Measurements from ENCODE around the gene NPC2.

- TF ChIP-seq GATA2 (IDR thresholded peaks at IDR 0.05; ENCODE audit: low read depth, low read length) (no peak), GATA3 (IDR thresholded peaks at IDR 0.05; ENCODE audit: low read depth, low read length) (no peak)
Measured at GRCh38 chr14:74519316-74520074, 26.4 kb upstream of the NPC2 start.
